ENCODE measurements around the gene CKS1B. TPM values are rescaled to one million over a fixed set of nuclear protein-coding genes. Genes with fewer than 3 reads are reported as not detected.

The CKS1B gene
- total RNA-seq, 1 experiment from 2014 or later: 258 TPM

DNA sequence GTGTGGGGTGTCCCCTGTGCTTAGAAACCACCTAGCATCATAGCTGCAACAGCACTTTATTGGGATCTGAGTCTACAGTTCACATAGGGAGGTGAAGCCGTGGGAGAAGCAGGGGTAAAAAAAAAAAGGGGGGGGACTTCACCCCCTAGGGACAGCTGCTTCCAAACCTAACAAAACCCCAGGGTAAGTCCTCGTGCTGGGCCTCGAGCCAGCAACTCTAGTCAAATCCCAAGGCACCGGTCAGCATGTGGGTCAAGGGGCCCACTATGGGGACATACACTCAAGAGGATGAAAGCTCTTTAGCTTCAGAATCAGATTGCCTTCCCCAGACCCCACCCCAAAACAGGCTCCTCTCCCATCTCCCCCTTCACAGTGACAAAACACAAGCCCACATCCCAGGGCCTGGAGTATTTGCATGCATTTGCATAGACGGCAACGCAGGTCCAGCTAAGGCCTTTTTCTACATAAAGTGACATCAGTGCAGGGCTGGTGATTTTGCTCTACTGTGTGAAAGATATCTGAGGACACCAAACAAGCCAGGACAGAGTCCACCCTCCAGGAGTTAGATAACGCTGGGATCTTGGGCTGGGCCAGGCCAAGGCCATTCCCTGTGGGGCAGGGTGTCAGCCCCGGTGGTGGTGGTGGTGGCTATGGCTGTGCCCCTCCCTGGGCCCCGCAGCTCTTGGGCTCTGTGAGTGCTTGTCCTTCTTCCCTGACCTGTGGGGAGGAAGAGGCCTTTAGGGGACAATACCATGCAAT is 29.9 kb upstream of the CKS1B start:
- no peaks in the 10 kb centered on the region for H3K36me3 Mint-ChIP-seq
- no peak for DNase-seq (ENCODE audit: low spot score)
- no peak for ATAC-seq
- no peaks in the 10 kb centered on the region for H3K9me3 Mint-ChIP-seq
- ChIA-PET CTCF (interaction anchor here (0.5 to 2.1 kb wide), 49 partner anchors 8 to 398 kb away, joined by 3 to 14 read pairs (median 4); partner anchors contain the start of genes ADAM15, FLAD1, KCNN3 and LENEP), POLR2A (interaction anchor here (1.0 to 1.3 kb wide), 2 partner anchors 11 to 50 kb away, joined by 3 to 7 read pairs; partner anchors contain the start of gene PBXIP1)
- no peak overlapping the region for H3K27ac Mint-ChIP-seq
- no peaks in the 10 kb centered on the region for H3K27me3 Mint-ChIP-seq (ENCODE audit: low read depth)
- no peak overlapping the region for H3K4me3 Mint-ChIP-seq
- H3K4me1 Mint-ChIP-seq: peaks cover 24% of the 10 kb centered on the region
- TF ChIP-seq GABPB1 (CRISPR knock-in tag; IDR thresholded peaks at IDR 0.05): peak; percentile 50; the same call in 1 of the 2 replicates
- no peak for TF ChIP-seq SOX15 (CRISPR knock-in tag; IDR thresholded peaks at IDR 0.05)

DNA sequence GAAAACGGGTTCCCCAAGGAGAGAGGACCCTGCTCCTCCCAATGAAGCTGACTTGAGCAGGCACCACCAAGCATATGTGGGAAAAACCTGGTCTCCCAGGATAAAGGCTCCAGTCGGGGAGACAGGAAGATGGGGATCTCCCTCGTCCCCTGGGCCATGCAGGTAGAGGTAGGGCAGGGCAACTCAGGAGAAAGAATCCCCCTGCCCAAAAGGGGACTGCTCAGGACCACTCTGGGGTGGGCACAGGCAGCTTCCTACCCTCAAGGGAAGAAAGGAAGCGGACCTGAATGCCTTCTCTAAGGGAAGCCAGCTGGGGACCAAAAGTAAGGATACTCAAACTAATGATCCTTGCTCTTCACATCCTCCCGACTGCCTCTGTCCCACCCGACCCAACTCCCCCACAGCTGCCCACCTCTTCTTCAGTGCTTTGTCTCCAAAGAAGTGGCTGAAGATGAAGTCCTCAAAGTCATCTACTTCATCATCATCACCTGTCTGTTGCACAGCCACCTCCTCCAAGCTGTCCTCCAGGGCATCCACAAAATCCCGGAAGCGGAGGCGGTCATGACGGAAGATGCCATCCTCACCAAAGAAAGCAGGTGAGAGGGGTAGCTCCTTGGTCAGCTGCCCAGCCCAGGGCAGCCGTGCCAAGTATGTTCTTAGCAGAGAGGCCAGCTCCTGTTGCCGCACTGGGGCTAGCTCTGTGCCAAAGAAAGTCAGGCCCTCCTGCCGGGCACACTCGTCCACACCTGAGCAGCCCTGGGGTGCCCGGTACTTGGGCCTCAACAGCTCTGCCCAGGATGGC is 29.1 kb upstream of the CKS1B start:
- Mint-ChIP-seq H3K4me3 (no peak overlapping the region), H3K9me3 (no peaks in the 10 kb centered on the region), H3K27ac (no peak overlapping the region), H3K27me3 (ENCODE audit: low read depth) (no peaks in the 10 kb centered on the region), H3K4me1 (peaks cover 21% of the 10 kb centered on the region), H3K36me3 (no peaks in the 10 kb centered on the region)
- CTCF ChIA-PET: interaction anchor here (0.8 to 2.1 kb wide), 9 partner anchors 9 to 276 kb away, joined by 3 to 8 read pairs (median 3); partner anchors contain the start of genes ADAM15 and PMVK
- ATAC-seq: no peak
- POLR2A ChIA-PET: interaction anchor here (0.5 to 1.6 kb wide), 3 partner anchors 11 to 60 kb away, joined by 3 read pairs; partner anchors contain the start of genes PBXIP1 and SHC1
- no peak for DNase-seq (ENCODE audit: low spot score)
- no peak for TF ChIP-seq FOXP1 (CRISPR knock-in tag; IDR thresholded peaks at IDR 0.05; ENCODE audit: borderline replicate concordance)
- TF ChIP-seq, protein P1, sequence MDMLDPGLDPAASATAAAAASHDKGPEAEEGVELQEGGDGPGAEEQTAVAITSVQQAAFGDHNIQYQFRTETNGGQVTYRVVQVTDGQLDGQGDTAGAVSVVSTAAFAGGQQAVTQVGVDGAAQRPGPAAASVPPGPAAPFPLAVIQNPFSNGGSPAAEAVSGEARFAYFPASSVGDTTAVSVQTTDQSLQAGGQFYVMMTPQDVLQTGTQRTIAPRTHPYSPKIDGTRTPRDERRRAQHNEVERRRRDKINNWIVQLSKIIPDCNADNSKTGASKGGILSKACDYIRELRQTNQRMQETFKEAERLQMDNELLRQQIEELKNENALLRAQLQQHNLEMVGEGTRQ (CRISPR knock-in tag; IDR thresholded peaks at IDR 0.05): no peak
- TF ChIP-seq, protein P2, sequence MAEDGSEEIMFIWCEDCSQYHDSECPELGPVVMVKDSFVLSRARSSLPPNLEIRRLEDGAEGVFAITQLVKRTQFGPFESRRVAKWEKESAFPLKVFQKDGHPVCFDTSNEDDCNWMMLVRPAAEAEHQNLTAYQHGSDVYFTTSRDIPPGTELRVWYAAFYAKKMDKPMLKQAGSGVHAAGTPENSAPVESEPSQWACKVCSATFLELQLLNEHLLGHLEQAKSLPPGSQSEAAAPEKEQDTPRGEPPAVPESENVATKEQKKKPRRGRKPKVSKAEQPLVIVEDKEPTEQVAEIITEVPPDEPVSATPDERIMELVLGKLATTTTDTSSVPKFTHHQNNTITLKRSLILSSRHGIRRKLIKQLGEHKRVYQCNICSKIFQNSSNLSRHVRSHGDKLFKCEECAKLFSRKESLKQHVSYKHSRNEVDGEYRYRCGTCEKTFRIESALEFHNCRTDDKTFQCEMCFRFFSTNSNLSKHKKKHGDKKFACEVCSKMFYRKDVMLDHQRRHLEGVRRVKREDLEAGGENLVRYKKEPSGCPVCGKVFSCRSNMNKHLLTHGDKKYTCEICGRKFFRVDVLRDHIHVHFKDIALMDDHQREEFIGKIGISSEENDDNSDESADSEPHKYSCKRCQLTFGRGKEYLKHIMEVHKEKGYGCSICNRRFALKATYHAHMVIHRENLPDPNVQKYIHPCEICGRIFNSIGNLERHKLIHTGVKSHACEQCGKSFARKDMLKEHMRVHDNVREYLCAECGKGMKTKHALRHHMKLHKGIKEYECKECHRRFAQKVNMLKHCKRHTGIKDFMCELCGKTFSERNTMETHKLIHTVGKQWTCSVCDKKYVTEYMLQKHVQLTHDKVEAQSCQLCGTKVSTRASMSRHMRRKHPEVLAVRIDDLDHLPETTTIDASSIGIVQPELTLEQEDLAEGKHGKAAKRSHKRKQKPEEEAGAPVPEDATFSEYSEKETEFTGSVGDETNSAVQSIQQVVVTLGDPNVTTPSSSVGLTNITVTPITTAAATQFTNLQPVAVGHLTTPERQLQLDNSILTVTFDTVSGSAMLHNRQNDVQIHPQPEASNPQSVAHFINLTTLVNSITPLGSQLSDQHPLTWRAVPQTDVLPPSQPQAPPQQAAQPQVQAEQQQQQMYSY (CRISPR knock-in tag; IDR thresholded peaks at IDR 0.05): peak; percentile 75

DNA sequence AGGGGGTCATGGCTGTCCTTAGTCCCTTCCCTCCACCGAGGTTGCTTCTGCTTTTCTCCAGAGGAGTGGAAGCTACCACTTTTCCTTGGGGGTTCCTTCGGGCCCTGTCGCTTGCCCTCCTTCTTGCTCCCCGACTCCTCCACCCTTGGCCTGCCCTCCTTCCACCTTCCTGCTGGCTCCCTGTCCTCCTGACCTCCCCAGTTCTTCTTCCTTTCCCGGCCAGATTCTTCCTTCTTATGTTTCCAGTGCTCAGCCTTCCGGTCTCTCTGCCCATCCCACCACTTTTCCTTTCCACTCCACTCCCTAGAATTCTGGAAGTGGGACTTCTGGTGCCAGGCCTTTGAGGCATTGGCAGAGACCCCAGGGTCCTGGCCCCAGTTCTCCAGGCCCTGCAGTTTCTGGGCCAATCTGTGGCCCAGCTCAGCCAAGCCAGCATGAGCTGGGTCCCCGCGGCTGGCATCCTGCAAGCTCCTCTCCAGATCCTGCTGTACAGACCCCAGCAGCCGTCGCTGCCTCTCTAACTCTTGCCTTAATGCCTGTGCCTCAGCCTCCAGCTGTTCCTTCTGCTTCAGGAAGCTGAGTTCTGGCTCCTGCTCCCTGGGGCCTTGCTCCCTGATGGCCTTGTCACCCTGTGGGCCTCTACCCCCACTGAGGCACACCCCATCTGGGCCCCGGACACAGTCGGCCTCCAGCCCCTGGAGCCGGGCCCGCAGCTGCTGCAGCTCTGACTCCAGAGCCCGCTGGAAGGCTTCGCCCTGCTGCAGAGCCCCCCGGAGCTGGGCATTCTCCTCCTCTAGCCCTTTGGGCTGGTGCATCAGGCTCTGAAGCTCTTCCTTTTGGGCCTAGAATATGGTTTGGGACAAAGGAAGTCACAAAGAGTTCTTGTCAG is 28.3 kb upstream of the CKS1B start:
- Mint-ChIP-seq H3K36me3 (no peaks in the 10 kb centered on the region), H3K4me3 (no peak overlapping the region), H3K27ac (peak overlapping the region; percentile 38; the same call in 1 of the 2 replicates), H3K4me1 (peaks cover 12% of the 10 kb centered on the region), H3K9me3 (no peaks in the 10 kb centered on the region), H3K27me3 (ENCODE audit: low read depth) (no peaks in the 10 kb centered on the region)
- ATAC-seq (no peak), DNase-seq (ENCODE audit: low spot score) (no peak)
- ChIA-PET POLR2A (interaction anchor here (1.5 to 1.6 kb wide), 2 partner anchors 10 to 25 kb away, joined by 3 read pairs; partner anchors contain the start of genes PBXIP1 and SHC1), CTCF (interaction anchor here (1.0 to 1.9 kb wide), 4 partner anchors 10 to 277 kb away, joined by 3 to 6 read pairs (median 4); partner anchors contain the start of gene PMVK)
- no peak for TF ChIP-seq ZNF416 (CRISPR knock-in tag; IDR thresholded peaks at IDR 0.05)
- no peak for TF ChIP-seq ZNF232 (CRISPR knock-in tag; IDR thresholded peaks at IDR 0.05)
- TF ChIP-seq FOXJ3 (CRISPR knock-in tag; IDR thresholded peaks at IDR 0.05; ENCODE audit: borderline replicate concordance): no peak
- TF ChIP-seq NFE2L1 (CRISPR knock-in tag; IDR thresholded peaks at IDR 0.05): no peak
- TF ChIP-seq, protein P3, sequence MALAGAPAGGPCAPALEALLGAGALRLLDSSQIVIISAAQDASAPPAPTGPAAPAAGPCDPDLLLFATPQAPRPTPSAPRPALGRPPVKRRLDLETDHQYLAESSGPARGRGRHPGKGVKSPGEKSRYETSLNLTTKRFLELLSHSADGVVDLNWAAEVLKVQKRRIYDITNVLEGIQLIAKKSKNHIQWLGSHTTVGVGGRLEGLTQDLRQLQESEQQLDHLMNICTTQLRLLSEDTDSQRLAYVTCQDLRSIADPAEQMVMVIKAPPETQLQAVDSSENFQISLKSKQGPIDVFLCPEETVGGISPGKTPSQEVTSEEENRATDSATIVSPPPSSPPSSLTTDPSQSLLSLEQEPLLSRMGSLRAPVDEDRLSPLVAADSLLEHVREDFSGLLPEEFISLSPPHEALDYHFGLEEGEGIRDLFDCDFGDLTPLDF (CRISPR knock-in tag; IDR thresholded peaks at IDR 0.05): no peak
- TF ChIP-seq TCF7 (CRISPR knock-in tag; IDR thresholded peaks at IDR 0.05; ENCODE audit: low read depth): no peak
- TF ChIP-seq, protein P4, sequence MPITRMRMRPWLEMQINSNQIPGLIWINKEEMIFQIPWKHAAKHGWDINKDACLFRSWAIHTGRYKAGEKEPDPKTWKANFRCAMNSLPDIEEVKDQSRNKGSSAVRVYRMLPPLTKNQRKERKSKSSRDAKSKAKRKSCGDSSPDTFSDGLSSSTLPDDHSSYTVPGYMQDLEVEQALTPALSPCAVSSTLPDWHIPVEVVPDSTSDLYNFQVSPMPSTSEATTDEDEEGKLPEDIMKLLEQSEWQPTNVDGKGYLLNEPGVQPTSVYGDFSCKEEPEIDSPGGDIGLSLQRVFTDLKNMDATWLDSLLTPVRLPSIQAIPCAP (CRISPR knock-in tag; IDR thresholded peaks at IDR 0.05): no peak
- TF ChIP-seq GRHL2 (CRISPR knock-in tag; IDR thresholded peaks at IDR 0.05; ENCODE audit: insufficient replicate concordance, severe bottlenecking): no peak
- TF ChIP-seq, protein P5, sequence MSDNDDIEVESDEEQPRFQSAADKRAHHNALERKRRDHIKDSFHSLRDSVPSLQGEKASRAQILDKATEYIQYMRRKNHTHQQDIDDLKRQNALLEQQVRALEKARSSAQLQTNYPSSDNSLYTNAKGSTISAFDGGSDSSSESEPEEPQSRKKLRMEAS (CRISPR knock-in tag; IDR thresholded peaks at IDR 0.05): no peak
- TF ChIP-seq KAT7 (CRISPR knock-in tag; IDR thresholded peaks at IDR 0.05; ENCODE audit: borderline replicate concordance): no peak
- TF ChIP-seq, protein P2 (CRISPR knock-in tag; IDR thresholded peaks at IDR 0.05): no peak
- TF ChIP-seq ZNF121 (CRISPR knock-in tag; IDR thresholded peaks at IDR 0.05): no peak
